Sigmoid colon (tissue), 4 donors: ENCODE measurements around the gene RITA1.

Source experiments
- CTCF ChIP-seq, 4 experiments: fragments of 450-650 bp in 3 of 4; fragments of 200-600 bp in 1 of 4; IDR thresholded peaks; one replicate each; pipeline ENCODE4 v1.5.1; 2016 to 2019; ENCODE audit warnings: antibody characterized with exemption in 4 of 4, mild to moderate bottlenecking in 3 of 4, moderate library complexity in 2 of 4
- EP300 ChIP-seq, 4 donors: sonication (generic); formaldehyde crosslinking; IDR thresholded peaks; one replicate each; pipeline ENCODE4 v1.6.1; 2017; ENCODE audit warnings: antibody characterized with exemption in 4 of 4
- POLR2A ChIP-seq, 2 donors: fragments of 450-650 bp; IDR thresholded peaks; one replicate each; pipeline ENCODE4 v1.6.1; 2016; ENCODE audit warnings: antibody characterized with exemption in 2 of 2, mild to moderate bottlenecking in 2 of 2, moderate library complexity in 2 of 2

GRCh38 chr12:113161415-113162016 lies 24.0 kb upstream of the RITA1 start:
- TF ChIP-seq CTCF (IDR thresholded peaks at IDR 0.05) = no peak
- TF ChIP-seq POLR2A (IDR thresholded peaks at IDR 0.05) = no peak
- no peak for TF ChIP-seq EP300 (IDR thresholded peaks at IDR 0.05)
